ENCODE measurements around the gene TCTN3. TPM values are rescaled to one million over a fixed set of nuclear protein-coding genes. Genes with fewer than 3 reads are reported as not detected.

The TCTN3 gene
- total RNA-seq, 2 donors from 2014 or later = 12.2 to 22.2 TPM

Other genes with a start within 250 kb of the TCTN3 start
- gene SORBS1, start 132.6 kb downstream of the TCTN3 start, total RNA-seq = 1 to 10 TPM; 1.2 to 2.8 TPM
- gene ALDH18A1, start 37.2 kb downstream of the TCTN3 start, total RNA-seq = 100 to 1,000 TPM in 1 of 2 donors, 10 to 100 TPM in 1; 57.1 to 119 TPM
- gene ENTPD1, start 62.2 kb upstream of the TCTN3 start, total RNA-seq = 1 to 10 TPM; 1.4 to 2.1 TPM
- not detected for gene CC2D2B, start 214.0 kb upstream of the TCTN3 start, total RNA-seq

Data from activated naive CD4-positive, alpha-beta T cell treated with anti-CD3 and anti-CD28 coated beads, Interleukin-2, amount 50 U/mL, for 72 hours (primary cell).